HG03103 (cell line): ENCODE results near the gene PDE4D.
"Not testable (repeated sequence)": the region's sequence is repeated elsewhere in the genome, so short reads cannot be mapped to it uniquely, and the experiment has no call there.

Experiments
- ATAC-seq: cut with Tn5 transposase; IDR thresholded peaks from one replicate; pipeline ENCODE4 v1.9.1; 2021; ENCODE audit warnings: low read depth; ENCODE audit not compliant: unreplicated experiment

PDE4D gene

GRCh38 chr5:59807806-59808205, 85.7 kb downstream of the PDE4D start:
- no peak for ATAC-seq

GRCh38 chr5:59800347-59800893, 93.1 kb downstream of the PDE4D start:
- ATAC-seq, result no peak

GRCh38 chr5:59799668-59800346, 93.7 kb downstream of the PDE4D start:
- ATAC-seq, result peak; percentile 35

GRCh38 chr5:59798862-59799667, 94.5 kb downstream of the PDE4D start:
- peak; percentile 74 for ATAC-seq

GRCh38 chr5:59795141-59795540, 98.4 kb downstream of the PDE4D start:
- no peak for ATAC-seq

- ATAC-seq, result no peak
Measured at GRCh38 chr5:59792983-59793585, 100.4 kb downstream of the PDE4D start.

- no peak for ATAC-seq
Measured at GRCh38 chr5:59791617-59792016, 101.9 kb downstream of the PDE4D start.

GRCh38 chr5:59790776-59791475, 102.6 kb downstream of the PDE4D start:
- no peak for ATAC-seq

- ATAC-seq, result no peak
Measured at GRCh38 chr5:59790376-59790775, 103.2 kb downstream of the PDE4D start.

- ATAC-seq, result no peak
Measured at GRCh38 chr5:59789894-59790293, 103.6 kb downstream of the PDE4D start.

- ATAC-seq, result no peak
Measured at GRCh38 chr5:59789197-59789596, 104.3 kb downstream of the PDE4D start.

- ATAC-seq, result no peak
Measured at GRCh38 chr5:59786334-59786805, 107.2 kb downstream of the PDE4D start.

- no peak for ATAC-seq
Measured at GRCh38 chr5:59785676-59786333, 107.7 kb downstream of the PDE4D start.

GRCh38 chr5:59784708-59785107, 108.8 kb downstream of the PDE4D start:
- not testable (repeated sequence) for ATAC-seq

- ATAC-seq, result no peak
Measured at GRCh38 chr5:59783264-59783663, 110.3 kb downstream of the PDE4D start.

GRCh38 chr5:59782856-59783255, 110.7 kb downstream of the PDE4D start:
- ATAC-seq, result no peak

- ATAC-seq, result no peak
Measured at GRCh38 chr5:59779453-59779852, 114.1 kb downstream of the PDE4D start.

- no peak for ATAC-seq
Measured at GRCh38 chr5:59777028-59777427, 116.5 kb downstream of the PDE4D start.

- ATAC-seq, result no peak
Measured at GRCh38 chr5:59773294-59773693, 120.2 kb downstream of the PDE4D start.

GRCh38 chr5:59772757-59773156, 120.8 kb downstream of the PDE4D start:
- ATAC-seq, result no peak
